HEK293T (cell line): ENCODE measurements around the gene AKIRIN2.

Experiments used
- ARNT ChIP-seq: fragments of 450-650 bp; IDR thresholded peaks from 2 replicates; pipeline ENCODE4 v1.6.1; 2017; ENCODE audit warnings: mild to moderate bottlenecking
- BHLHE40 ChIP-seq: fragments of 450-650 bp; IDR thresholded peaks from 2 replicates; pipeline ENCODE4 v1.6.1; 2016; ENCODE audit warnings: mild to moderate bottlenecking, moderate library complexity, borderline replicate concordance
- ELF4 ChIP-seq: fragments of 450-650 bp; IDR thresholded peaks from 2 replicates; pipeline ENCODE4 v1.6.1; 2017; ENCODE audit warnings: antibody characterized with exemption
- FOXA1 ChIP-seq: fragments of 450-650 bp; IDR thresholded peaks from 2 replicates; pipeline ENCODE4 v1.6.1; 2016; ENCODE audit warnings: mild to moderate bottlenecking
- FOXK2 ChIP-seq: fragments of 450-650 bp; IDR thresholded peaks from 2 replicates; pipeline ENCODE4 v1.6.1; 2016; ENCODE audit warnings: mild to moderate bottlenecking
- FOXM1 ChIP-seq: fragments of 450-650 bp; IDR thresholded peaks from 2 replicates; pipeline ENCODE4 v1.6.1; 2017; ENCODE audit warnings: mild to moderate bottlenecking, borderline replicate concordance
- HDGF ChIP-seq: fragments of 450-650 bp; IDR thresholded peaks from 2 replicates; pipeline ENCODE4 v1.6.1; 2017; ENCODE audit warnings: antibody characterized with exemption, borderline replicate concordance
- NFRKB ChIP-seq: fragments of 450-650 bp; IDR thresholded peaks from 2 replicates; pipeline ENCODE4 v1.6.1; 2016; ENCODE audit warnings: mild to moderate bottlenecking, moderate library complexity
- PKNOX1 ChIP-seq: fragments of 450-650 bp; IDR thresholded peaks from 2 replicates; pipeline ENCODE4 v1.6.1; 2016
- SP1 ChIP-seq: fragments of 450-650 bp; IDR thresholded peaks from 2 replicates; pipeline ENCODE4 v1.6.1; 2017
- TARDBP ChIP-seq: fragments of 450-650 bp; IDR thresholded peaks from 2 replicates; pipeline ENCODE4 v1.6.1; 2016
- ZNF384 ChIP-seq: fragments of 450-650 bp; IDR thresholded peaks from 2 replicates; pipeline ENCODE4 v1.6.1; 2016

GRCh38 chr6:87645080-87645479 is 57.0 kb downstream of the AKIRIN2 start:
- no peak for TF ChIP-seq ZNF384
- no peak for TF ChIP-seq FOXK2
- no peak for TF ChIP-seq HDGF
- no peak for TF ChIP-seq FOXM1
- no peak for TF ChIP-seq ARNT
- TF ChIP-seq SP1: no peak
- TF ChIP-seq TARDBP: no peak
- TF ChIP-seq ELF4: no peak
- no peak for TF ChIP-seq PKNOX1
- TF ChIP-seq NFRKB: no peak
- TF ChIP-seq BHLHE40: no peak
- no peak for TF ChIP-seq FOXA1
